Sciatic nerve (tissue), 2 donors: ENCODE results near the gene RNF207. TPM values are rescaled to one million over a fixed set of nuclear protein-coding genes. Genes with fewer than 3 reads are reported as not detected.
A peak's percentile ranks its signal among the peaks of the same experiment; 100 is the strongest.
"Not testable (repeated sequence)": the region's sequence is repeated elsewhere in the genome, so short reads cannot be mapped to it uniquely, and the experiment has no call there.

Source experiments
- ATAC-seq: fragments of 200-7000 bp; cut with Tn5 transposase; one replicate; pipeline ENCODE4 v1.9.1; 2020; ENCODE audit warnings: mild to moderate bottlenecking, moderate library complexity
- DNase-seq: peaks from one replicate; pipeline ENCODE4 v3.0.0-alpha.2; 2020; ENCODE audit warnings: low spot score
- intact Hi-C: fragments of 100-400 bp; cut with DNase I; formaldehyde crosslinking; loops from one replicate; pipeline ENCODE4 v1.14.2; 2022
- total RNA-seq: library from RNA; stranded (reverse); fragmentation: NEBNext Ultra II Directional; extraction: Animal tissue kit (Norgen Biotek cat#: 25700); gene quantifications from one replicate; pipeline ENCODE4 v1.2.1, GENCODE V29; 2021
- donor health status: DM: no; HTN: no; CAD: no.
- donor health status: DM: no; HTN: no; CAD: no.

RNF207 gene
- total RNA-seq, 1 donor from 2014 or later = 26.9 TPM

GRCh38 chr1:6219641-6220040, 13.7 kb downstream of the RNF207 start:
- intact Hi-C loops, DNase-seq, ATAC-seq: not testable (repeated sequence)

- intact Hi-C loops = no loop called here
- DNase-seq (no peak), ATAC-seq (no peak)
These were observed 14.3 kb downstream of the RNF207 start for GRCh38 chr1:6220236-6220635.

- ATAC-seq (no peak), DNase-seq (no peak)
- intact Hi-C loops = no loop called here
These were observed 15.4 kb downstream of the RNF207 start for GRCh38 chr1:6221210-6221784.

- DNase-seq (peak; percentile 86), ATAC-seq (peak; percentile 81)
These were observed 16.7 kb downstream of the RNF207 start for GRCh38 chr1:6222636-6223035.

GRCh38 chr1:6223617-6224016, 17.7 kb downstream of the RNF207 start:
- DNase-seq (no peak), ATAC-seq (no peak)
- intact Hi-C loops = no loop called here

More at GRCh38 chr1:6222636-6223035, 16.7 kb downstream of the RNF207 start:
- intact Hi-C loops = no loop called here

- DNase-seq (no peak), ATAC-seq (no peak)
- intact Hi-C loops = no loop called here
These were observed 18.8 kb downstream of the RNF207 start for GRCh38 chr1:6224718-6225117.

- ATAC-seq = no peak
- intact Hi-C loops = no loop called here
- no peak for DNase-seq
These were observed 19.7 kb downstream of the RNF207 start for GRCh38 chr1:6225651-6226050.

GRCh38 chr1:6233376-6233775, 27.5 kb downstream of the RNF207 start:
- intact Hi-C loops = no loop called here
- DNase-seq = no peak
- ATAC-seq = no peak

GRCh38 chr1:6234502-6235295, 28.8 kb downstream of the RNF207 start:
- ATAC-seq (no peak), DNase-seq (no peak)
- intact Hi-C loops = no loop called here

- DNase-seq (no peak), ATAC-seq (no peak)
- intact Hi-C loops = no loop called here
These were observed 29.4 kb downstream of the RNF207 start for GRCh38 chr1:6235296-6235677.

- DNase-seq = no peak
- ATAC-seq = no peak
- intact Hi-C loops = no loop called here
These were observed 31.2 kb downstream of the RNF207 start for GRCh38 chr1:6237093-6237492.

GRCh38 chr1:6239213-6239752, 33.4 kb downstream of the RNF207 start:
- no peak for DNase-seq
- ATAC-seq = no peak
- intact Hi-C loops = no loop called here

GRCh38 chr1:6239950-6240768, 34.2 kb downstream of the RNF207 start:
- intact Hi-C loops = loop anchor here (10.0 kb wide), 1 partner anchor 195 kb away; no protein-coding TSS in a partner anchor
- DNase-seq (no peak), ATAC-seq (no peak)

GRCh38 chr1:6241107-6241886, 35.4 kb downstream of the RNF207 start:
- no peak for ATAC-seq
- intact Hi-C loops = loop anchor here (10.0 kb wide), 1 partner anchor 194 kb away; no protein-coding TSS in a partner anchor
- no peak for DNase-seq

GRCh38 chr1:6241887-6242740, 36.2 kb downstream of the RNF207 start:
- ATAC-seq (no peak), DNase-seq (no peak)
- intact Hi-C loops = loop anchor here (10.0 kb wide), 1 partner anchor 193 kb away; no protein-coding TSS in a partner anchor

GRCh38 chr1:6243053-6243834, 37.3 kb downstream of the RNF207 start:
- intact Hi-C loops = loop anchor here (10.0 kb wide), 1 partner anchor 192 kb away; no protein-coding TSS in a partner anchor
- DNase-seq = no peak
- no peak for ATAC-seq

GRCh38 chr1:6243993-6244392, 38.1 kb downstream of the RNF207 start, which contains the start of gene HES3:
Gene HES3, plus strand, starts transcription at chr1:6244179. Its CDS starts 187 bp downstream, at chr1:6244366.
- intact Hi-C loops = loop anchor here (10.0 kb wide), 1 partner anchor 191 kb away; no protein-coding TSS in a partner anchor
- ATAC-seq = no peak
- no peak for DNase-seq
